ENCODE data around the gene CNPY2.
"Not testable (repeated sequence)": the region's sequence is repeated elsewhere in the genome, so short reads cannot be mapped to it uniquely, and the experiment has no call there.

The CNPY2 gene

GRCh38 chr12:56274299-56274698, 41.5 kb downstream of the CNPY2 start:
- Histone ChIP-seq H4K20me1 (ENCODE audit: insufficient read depth, low read length) (no peaks in the 10 kb centered on the region; the same call in 1 of the 2 replicates), H2AFZ (ENCODE audit: low read depth, low read length) (no peak overlapping the region), H3K9ac (ENCODE audit: low read length) (no peak overlapping the region), H3K27me3 (ENCODE audit: low read depth, low read length) (no peaks in the 10 kb centered on the region), H3K4me1 (ENCODE audit: low read length) (no peaks in the 10 kb centered on the region), H3K4me3 (ENCODE audit: low read length) (no peak overlapping the region), H3K9me3 (ENCODE audit: insufficient read depth, low read length) (no peaks in the 10 kb centered on the region), H3K4me2 (ENCODE audit: low read length) (no peak overlapping the region), H3K36me3 (replicated peaks; ENCODE audit: low read depth, low read length) (peaks cover 37% of the 10 kb centered on the region), H3K27ac (ENCODE audit: low read length) (no peak overlapping the region), H3K79me2 (ENCODE audit: low read length) (no peaks in the 10 kb centered on the region)
- TF ChIP-seq EZH2phosphoT487 (IDR thresholded peaks at IDR 0.05; ENCODE audit: low read depth): no peak
- TF ChIP-seq CTCF (IDR thresholded peaks at IDR 0.05; ENCODE audit: low read depth, low read length): no peak

GRCh38 chr12:56272468-56272867, 43.3 kb downstream of the CNPY2 start:
- not testable (repeated sequence) for H3K4me3 ChIP-seq (ENCODE audit: low read length); H4K20me1 ChIP-seq (ENCODE audit: insufficient read depth, low read length); H3K9me3 ChIP-seq (ENCODE audit: insufficient read depth, low read length); H3K4me2 ChIP-seq (ENCODE audit: low read length); H3K27me3 ChIP-seq (ENCODE audit: low read depth, low read length); H3K9ac ChIP-seq (ENCODE audit: low read length); H3K79me2 ChIP-seq (ENCODE audit: low read length); H2AFZ ChIP-seq (ENCODE audit: low read depth, low read length); H3K27ac ChIP-seq (ENCODE audit: low read length); H3K4me1 ChIP-seq (ENCODE audit: low read length)
- peaks cover 36% of the 10 kb centered on the region for H3K36me3 ChIP-seq (replicated peaks; ENCODE audit: low read depth, low read length)

GRCh38 chr12:56271031-56271430, 44.8 kb downstream of the CNPY2 start:
- Histone ChIP-seq H3K4me3 (ENCODE audit: low read length) (no peak overlapping the region), H3K9me3 (ENCODE audit: insufficient read depth, low read length) (no peaks in the 10 kb centered on the region), H2AFZ (ENCODE audit: low read depth, low read length) (no peak overlapping the region), H3K9ac (ENCODE audit: low read length) (no peak overlapping the region), H3K4me2 (ENCODE audit: low read length) (no peak overlapping the region), H3K27ac (ENCODE audit: low read length) (no peak overlapping the region), H3K4me1 (ENCODE audit: low read length) (peaks cover 5% of the 10 kb centered on the region; the same call in 1 of the 2 replicates), H3K79me2 (ENCODE audit: low read length) (no peaks in the 10 kb centered on the region), H4K20me1 (ENCODE audit: insufficient read depth, low read length) (no peaks in the 10 kb centered on the region; the same call in 1 of the 2 replicates), H3K36me3 (replicated peaks; ENCODE audit: low read depth, low read length) (peaks cover 33% of the 10 kb centered on the region), H3K27me3 (ENCODE audit: low read depth, low read length) (no peaks in the 10 kb centered on the region)
- peak; percentile 60 for TF ChIP-seq CTCF (IDR thresholded peaks at IDR 0.05; ENCODE audit: low read depth, low read length)
- TF ChIP-seq EZH2phosphoT487 (IDR thresholded peaks at IDR 0.05; ENCODE audit: low read depth): no peak

GRCh38 chr12:56267443-56268071, 48.2 kb downstream of the CNPY2 start:
- peaks cover 5% of the 10 kb centered on the region; the same call in 1 of the 2 replicates for H3K4me1 ChIP-seq (ENCODE audit: low read length)
- peak overlapping the region; percentile 67 for H3K4me2 ChIP-seq (ENCODE audit: low read length)
- TF ChIP-seq CTCF (IDR thresholded peaks at IDR 0.05; ENCODE audit: low read depth, low read length) (no peak), EZH2phosphoT487 (IDR thresholded peaks at IDR 0.05; ENCODE audit: low read depth) (no peak)
- H3K36me3 ChIP-seq (replicated peaks; ENCODE audit: low read depth, low read length): peaks cover 14% of the 10 kb centered on the region
- H3K27ac ChIP-seq (ENCODE audit: low read length): no peak overlapping the region
- H4K20me1 ChIP-seq (ENCODE audit: insufficient read depth, low read length): no peaks in the 10 kb centered on the region; the same call in 1 of the 2 replicates
- no peaks in the 10 kb centered on the region for H3K9me3 ChIP-seq (ENCODE audit: insufficient read depth, low read length)
- H3K4me3 ChIP-seq (ENCODE audit: low read length): peak overlapping the region; percentile 83
- peak overlapping the region; percentile 78 for H2AFZ ChIP-seq (ENCODE audit: low read depth, low read length)
- H3K9ac ChIP-seq (ENCODE audit: low read length): peak overlapping the region; percentile 65
- no peaks in the 10 kb centered on the region for H3K79me2 ChIP-seq (ENCODE audit: low read length)
- no peaks in the 10 kb centered on the region for H3K27me3 ChIP-seq (ENCODE audit: low read depth, low read length)
